MM.1S (cell line): Measurements from ENCODE around the gene ZYX.

ENCODE experiments used
- DNase-seq: peaks from one replicate; pipeline ENCODE4 v3.0.0-alpha.2; 2015
- H2AFZ ChIP-seq: fragments of 300-600 bp; sonication (generic); 2 replicates; pipeline ENCODE4 v1.6.0; 2016; ENCODE audit warnings: antibody characterized with exemption, low read length
- H3F3A ChIP-seq: fragments of 300-600 bp; sonication (generic); 2 replicates; pipeline ENCODE4 v1.6.1; 2016; ENCODE audit warnings: mild to moderate bottlenecking, antibody characterized with exemption, low read length, moderate library complexity, mixed read lengths; ENCODE audit not compliant: insufficient read depth
- H3K27ac ChIP-seq: fragments of 300-600 bp; sonication (generic); 2 replicates; pipeline ENCODE4 v1.5.1; 2016; ENCODE audit warnings: mild to moderate bottlenecking, low read length
- H3K27me3 ChIP-seq: fragments of 300-600 bp; sonication (generic); replicated peaks from 2 replicates; pipeline ENCODE4 v1.6.0; 2016; ENCODE audit warnings: low read length; ENCODE audit not compliant: insufficient read depth
- H3K36me3 ChIP-seq: fragments of 300-600 bp; sonication (generic); replicated peaks from 2 replicates; pipeline ENCODE4 v1.6.1; 2016; ENCODE audit warnings: mild to moderate bottlenecking, low read length, mixed read lengths; ENCODE audit not compliant: insufficient read depth
- H3K4me1 ChIP-seq: fragments of 300-600 bp; sonication (generic); 2 replicates; pipeline ENCODE4 v1.6.1; 2016; ENCODE audit warnings: low read length, mixed read lengths
- H3K4me2 ChIP-seq: fragments of 300-600 bp; sonication (generic); 2 replicates; pipeline ENCODE4 v1.6.0; 2016; ENCODE audit warnings: low read depth, low read length
- H3K4me3 ChIP-seq: fragments of 300-600 bp; sonication (generic); 2 replicates; pipeline ENCODE4 v1.5.1; 2016; ENCODE audit warnings: low read length, mixed read lengths
- H3K79me2 ChIP-seq: fragments of 300-600 bp; sonication (generic); 2 replicates; pipeline ENCODE4 v1.6.1; 2016; ENCODE audit warnings: mixed run types, low read length, mixed read lengths
- H3K9ac ChIP-seq: fragments of 300-600 bp; sonication (generic); 2 replicates; pipeline ENCODE4 v1.6.1; 2016; ENCODE audit warnings: low read length, mixed read lengths
- H3K9me2 ChIP-seq: fragments of 300-600 bp; sonication (generic); replicated peaks from 2 replicates; pipeline ENCODE4 v1.6.1; 2016; ENCODE audit warnings: mild to moderate bottlenecking, low read length, mixed read lengths; ENCODE audit not compliant: insufficient read depth
- H3K9me3 ChIP-seq: fragments of 300-600 bp; sonication (generic); replicated peaks from 2 replicates; pipeline ENCODE4 v1.6.1; 2016; ENCODE audit warnings: mild to moderate bottlenecking, low read length, mixed read lengths; ENCODE audit not compliant: insufficient read depth
- H4K20me1 ChIP-seq: fragments of 300-600 bp; sonication (generic); 2 replicates; pipeline ENCODE4 v1.6.1; 2016; ENCODE audit warnings: mild to moderate bottlenecking, low read length, moderate library complexity, mixed read lengths; ENCODE audit not compliant: insufficient read depth
- EZH2 ChIP-seq: fragments of 300-600 bp; sonication (generic); optimal IDR thresholded peaks from 2 replicates; pipeline ENCODE3; 2017; ENCODE audit warnings: low read depth, mild to moderate bottlenecking, antibody characterized with exemption, low read length, mixed read lengths
- EZH2phosphoT487 ChIP-seq: fragments of 300-600 bp; sonication (generic); IDR thresholded peaks from 2 replicates; pipeline ENCODE4 v1.6.1; 2018; ENCODE audit warnings: antibody characterized with exemption, low read length
- TF ChIP-seq, protein P1 (sequence below): fragments of 300-600 bp; sonication (generic); IDR thresholded peaks from 2 replicates; pipeline ENCODE4 v1.5.1; 2016; ENCODE audit warnings: antibody characterized with exemption, low read length, mixed read lengths

ZYX gene

GRCh38 chr7:143346018-143346417 lies 35.1 kb upstream of the ZYX start:
- no peak overlapping the region for H3K9ac ChIP-seq

GRCh38 chr7:143347950-143348349 lies 33.2 kb upstream of the ZYX start:
- no peaks in the 10 kb centered on the region for H3K27me3 ChIP-seq
- no peaks in the 10 kb centered on the region for H3K4me1 ChIP-seq
- DNase-seq, result no peak
- no peak overlapping the region for H3K27ac ChIP-seq
- H3K36me3 ChIP-seq, result no peaks in the 10 kb centered on the region
- H3F3A ChIP-seq, result no peaks in the 10 kb centered on the region
- H2AFZ ChIP-seq, result no peak overlapping the region
- H3K9ac ChIP-seq, result no peak overlapping the region
- no peak overlapping the region for H3K4me3 ChIP-seq
- H3K9me3 ChIP-seq, result no peaks in the 10 kb centered on the region
- no peaks in the 10 kb centered on the region for H4K20me1 ChIP-seq
- TF ChIP-seq EZH2phosphoT487 (no peak), EZH2 (no peak)
- TF ChIP-seq, protein P1, sequence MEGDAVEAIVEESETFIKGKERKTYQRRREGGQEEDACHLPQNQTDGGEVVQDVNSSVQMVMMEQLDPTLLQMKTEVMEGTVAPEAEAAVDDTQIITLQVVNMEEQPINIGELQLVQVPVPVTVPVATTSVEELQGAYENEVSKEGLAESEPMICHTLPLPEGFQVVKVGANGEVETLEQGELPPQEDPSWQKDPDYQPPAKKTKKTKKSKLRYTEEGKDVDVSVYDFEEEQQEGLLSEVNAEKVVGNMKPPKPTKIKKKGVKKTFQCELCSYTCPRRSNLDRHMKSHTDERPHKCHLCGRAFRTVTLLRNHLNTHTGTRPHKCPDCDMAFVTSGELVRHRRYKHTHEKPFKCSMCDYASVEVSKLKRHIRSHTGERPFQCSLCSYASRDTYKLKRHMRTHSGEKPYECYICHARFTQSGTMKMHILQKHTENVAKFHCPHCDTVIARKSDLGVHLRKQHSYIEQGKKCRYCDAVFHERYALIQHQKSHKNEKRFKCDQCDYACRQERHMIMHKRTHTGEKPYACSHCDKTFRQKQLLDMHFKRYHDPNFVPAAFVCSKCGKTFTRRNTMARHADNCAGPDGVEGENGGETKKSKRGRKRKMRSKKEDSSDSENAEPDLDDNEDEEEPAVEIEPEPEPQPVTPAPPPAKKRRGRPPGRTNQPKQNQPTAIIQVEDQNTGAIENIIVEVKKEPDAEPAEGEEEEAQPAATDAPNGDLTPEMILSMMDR, result no peak
- H3K9me2 ChIP-seq, result no peaks in the 10 kb centered on the region
- no peak overlapping the region for H3K4me2 ChIP-seq
- no peaks in the 10 kb centered on the region for H3K79me2 ChIP-seq

More at GRCh38 chr7:143346018-143346417, 35.1 kb upstream of the ZYX start:
- H3K9me2 ChIP-seq, result no peaks in the 10 kb centered on the region
- no peak overlapping the region for H3K4me3 ChIP-seq
- no peak overlapping the region for H2AFZ ChIP-seq
- TF ChIP-seq, protein P1, result no peak
- TF ChIP-seq EZH2phosphoT487 (no peak), EZH2 (no peak)
- H3K4me2 ChIP-seq, result no peak overlapping the region
- H3K27me3 ChIP-seq, result no peaks in the 10 kb centered on the region
- H3F3A ChIP-seq, result no peaks in the 10 kb centered on the region
- no peaks in the 10 kb centered on the region for H4K20me1 ChIP-seq
- no peaks in the 10 kb centered on the region for H3K9me3 ChIP-seq
- H3K36me3 ChIP-seq, result no peaks in the 10 kb centered on the region
- H3K27ac ChIP-seq, result no peak overlapping the region
- no peaks in the 10 kb centered on the region for H3K4me1 ChIP-seq
- no peak for DNase-seq
- H3K79me2 ChIP-seq, result no peaks in the 10 kb centered on the region

GRCh38 chr7:143351060-143351459 lies 30.1 kb upstream of the ZYX start:
- no peaks in the 10 kb centered on the region for H3K79me2 ChIP-seq
- no peak overlapping the region for H3K27ac ChIP-seq
- H3K9me3 ChIP-seq, result no peaks in the 10 kb centered on the region
- H3K9me2 ChIP-seq, result no peaks in the 10 kb centered on the region
- no peaks in the 10 kb centered on the region for H3K27me3 ChIP-seq
- no peak overlapping the region for H3K9ac ChIP-seq
- H4K20me1 ChIP-seq, result no peaks in the 10 kb centered on the region
- DNase-seq, result no peak
- H3F3A ChIP-seq, result no peaks in the 10 kb centered on the region
- no peak for TF ChIP-seq EZH2phosphoT487
- no peak for TF ChIP-seq EZH2
- TF ChIP-seq, protein P1, result no peak
- H3K4me2 ChIP-seq, result no peak overlapping the region
- no peaks in the 10 kb centered on the region for H3K36me3 ChIP-seq
- H2AFZ ChIP-seq, result no peak overlapping the region
- H3K4me1 ChIP-seq, result no peaks in the 10 kb centered on the region
- H3K4me3 ChIP-seq, result no peak overlapping the region
